Activated CD4-positive, alpha-beta T cell treated with anti-CD3 and anti-CD28 coated beads for 48 hours (primary cell): ENCODE results near the gene AGRN.
"Not testable (repeated sequence)": the region's sequence is repeated elsewhere in the genome, so short reads cannot be mapped to it uniquely, and the experiment has no call there.

Source experiments
- DNase-seq: peaks from one replicate; pipeline ENCODE4 v3.0.0-alpha.2; 2020

Gene AGRN

GRCh38 chr1:1098681-1099421, 78.9 kb downstream of the AGRN start:
- no peak for DNase-seq

GRCh38 chr1:1099506-1100183, 79.7 kb downstream of the AGRN start:
- DNase-seq, result no peak

GRCh38 chr1:1100296-1100695, 80.4 kb downstream of the AGRN start:
- no peak for DNase-seq

- DNase-seq, result no peak
These were observed 81.6 kb downstream of the AGRN start for GRCh38 chr1:1101503-1101902.

GRCh38 chr1:1104152-1104551, 84.2 kb downstream of the AGRN start:
- not testable (repeated sequence) for DNase-seq
